ENCODE results near the gene NFX1.

NFX1 gene

DNA sequence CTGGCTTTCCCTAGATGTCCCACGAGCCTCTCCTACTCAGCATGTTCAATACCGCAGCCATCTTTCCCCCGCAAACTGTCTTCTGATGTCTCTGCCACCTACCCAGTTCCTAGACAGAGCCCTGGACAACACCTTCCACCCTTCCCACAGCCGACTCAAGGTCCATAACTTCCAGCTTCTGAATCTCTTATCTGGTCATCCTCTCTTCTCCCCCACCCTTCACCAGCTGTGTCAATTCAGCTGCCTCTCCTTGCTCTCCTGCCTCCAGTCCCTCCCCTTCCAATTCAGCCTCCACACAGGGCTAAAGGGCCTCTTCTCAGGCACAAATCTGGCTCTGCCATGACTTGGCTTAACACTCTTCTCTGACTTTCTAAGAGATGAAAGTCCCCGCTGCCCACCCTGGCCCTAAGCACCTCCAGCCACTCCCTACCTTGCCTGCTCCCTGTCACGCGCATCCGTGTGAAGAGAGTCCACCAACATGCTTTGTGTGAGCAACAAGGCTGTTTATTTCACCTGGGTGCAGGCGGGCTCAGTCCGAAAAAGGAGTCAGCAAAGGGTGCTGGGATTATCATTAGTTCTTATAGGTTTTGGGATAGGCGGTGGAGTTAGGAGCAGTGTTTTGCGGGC, 86.9 kb downstream of the NFX1 start:
- DNase-seq: no peak
- Histone ChIP-seq H3K4ac (ENCODE audit: low read depth in 1 of 2, low read length in 2 of 2) (no peak overlapping the region), H3K27ac (ENCODE audit: low read length, poor library complexity, severe bottlenecking) (no peak overlapping the region), H2BK120ac (ENCODE audit: low read depth, low read length) (no peak overlapping the region), H3K18ac (ENCODE audit: low read depth in 1 of 2, low read length in 2 of 2) (no peak overlapping the region), H2BK12ac (ENCODE audit: low read length in 2 of 2) (no peak overlapping the region), H3K36me3 (ENCODE audit: control insufficient read depth in 1 of 2, insufficient read depth in 2 of 2, low read depth in 1 of 2, low read length in 2 of 2) (peaks cover 16 to 21% of the 10 kb centered on the region in 2 experiments), H4K91ac (ENCODE audit: low read length) (no peak overlapping the region), H3K27me3 (ENCODE audit: control insufficient read depth in 1 of 2, insufficient read depth in 1 of 2, low read length in 2 of 2) (no peaks in the 10 kb centered on the region), H3K4me2 (ENCODE audit: low read length, poor library complexity, severe bottlenecking) (no peak overlapping the region), H2AFZ (ENCODE audit: low read depth, low read length) (no peak overlapping the region), H2BK5ac (ENCODE audit: low read depth, low read length, poor library complexity, severe bottlenecking) (no peak overlapping the region), H2AK5ac (ENCODE audit: low read length, severe bottlenecking) (no peak overlapping the region), H4K8ac (ENCODE audit: low read length) (no peak overlapping the region), H3K23ac (ENCODE audit: low read length in 2 of 2) (no peak overlapping the region), H3K4me3 (ENCODE audit: insufficient read depth in 1 of 2, low read depth in 1 of 2, low read length in 2 of 2) (no peak overlapping the region), H3K79me1 (replicated peaks; ENCODE audit: low read length, poor library complexity, severe bottlenecking) (no peaks in the 10 kb centered on the region), H3K9me3 (ENCODE audit: control insufficient read depth, low read length) (no peaks in the 10 kb centered on the region), H3K4me1 (ENCODE audit: control insufficient read depth, insufficient read depth, low read depth, low read length) (peaks cover 16% of the 10 kb centered on the region), H2BK15ac (ENCODE audit: low read depth, poor library complexity, severe bottlenecking) (no peak overlapping the region), H3K14ac (ENCODE audit: low read length in 2 of 2) (no peak overlapping the region), H3K9ac (ENCODE audit: low read length) (no peak overlapping the region)
- WGBS: 95% methylated on average over 12 of the region's 12 CpGs

DNA sequence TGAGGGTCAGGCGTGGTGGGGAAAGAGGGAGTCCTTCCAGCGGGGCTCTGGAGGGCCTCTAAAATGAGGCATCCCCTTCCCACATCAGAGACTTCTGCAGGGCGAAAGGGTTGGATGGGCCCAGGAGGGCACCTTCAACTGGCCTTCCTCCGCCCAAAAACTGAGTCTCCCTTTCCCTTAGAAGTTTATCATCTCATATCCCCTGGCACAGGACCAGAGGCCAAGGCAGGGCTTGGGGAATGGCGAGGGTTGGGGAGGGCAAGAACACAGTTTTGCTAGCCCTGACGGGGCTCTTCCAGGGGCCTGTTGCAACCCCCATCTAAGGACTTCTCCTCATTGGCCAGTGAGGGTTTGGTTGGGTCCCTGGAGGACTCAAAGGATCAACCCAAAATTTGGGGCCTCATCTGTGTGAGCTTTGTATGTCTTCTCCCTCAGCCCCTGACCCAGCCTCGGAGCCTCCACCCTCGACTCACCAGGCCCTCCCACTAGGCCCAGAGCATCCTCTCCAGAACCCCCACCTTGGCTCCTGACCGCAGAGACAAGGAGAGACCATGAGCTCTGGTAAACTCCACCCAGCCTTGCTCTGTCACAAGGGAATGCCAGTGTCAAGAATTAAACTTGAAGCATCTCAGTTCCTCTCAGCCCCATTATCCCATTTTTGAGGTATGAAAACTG, 87.9 kb downstream of the NFX1 start:
- H3K23ac ChIP-seq (ENCODE audit: low read length in 2 of 2): no peak overlapping the region
- H2BK15ac ChIP-seq (ENCODE audit: low read depth, poor library complexity, severe bottlenecking): no peak overlapping the region
- no peak overlapping the region for H3K4ac ChIP-seq (ENCODE audit: low read depth in 1 of 2, low read length in 2 of 2)
- H4K91ac ChIP-seq (ENCODE audit: low read length): no peak overlapping the region
- H4K8ac ChIP-seq (ENCODE audit: low read length): no peak overlapping the region
- H2BK120ac ChIP-seq (ENCODE audit: low read depth, low read length): no peak overlapping the region
- no peak overlapping the region for H3K14ac ChIP-seq (ENCODE audit: low read length in 2 of 2)
- H3K18ac ChIP-seq (ENCODE audit: low read depth in 1 of 2, low read length in 2 of 2): no peak overlapping the region
- H3K9ac ChIP-seq (ENCODE audit: low read length): no peak overlapping the region
- H2BK12ac ChIP-seq (ENCODE audit: low read length in 2 of 2): no peak overlapping the region
- H3K4me2 ChIP-seq (ENCODE audit: low read length, poor library complexity, severe bottlenecking): no peak overlapping the region
- no peak for DNase-seq
- H3K79me1 ChIP-seq (replicated peaks; ENCODE audit: low read length, poor library complexity, severe bottlenecking): no peaks in the 10 kb centered on the region
- 96% methylated on average over 6 of the region's 9 CpGs for WGBS
- H2AK5ac ChIP-seq (ENCODE audit: low read length, severe bottlenecking): peak overlapping the region; percentile 46
- H3K36me3 ChIP-seq (ENCODE audit: control insufficient read depth in 1 of 2, insufficient read depth in 2 of 2, low read depth in 1 of 2, low read length in 2 of 2): peaks cover 8 to 13% of the 10 kb centered on the region in 2 experiments
- no peak overlapping the region for H2AFZ ChIP-seq (ENCODE audit: low read depth, low read length)
- H3K4me3 ChIP-seq (ENCODE audit: insufficient read depth in 1 of 2, low read depth in 1 of 2, low read length in 2 of 2): no peak overlapping the region
- peaks cover 16% of the 10 kb centered on the region for H3K4me1 ChIP-seq (ENCODE audit: control insufficient read depth, insufficient read depth, low read depth, low read length)
- no peak overlapping the region for H2BK5ac ChIP-seq (ENCODE audit: low read depth, low read length, poor library complexity, severe bottlenecking)
- no peak overlapping the region for H3K27ac ChIP-seq (ENCODE audit: low read length, poor library complexity, severe bottlenecking)
- H3K9me3 ChIP-seq (ENCODE audit: control insufficient read depth, low read length): no peaks in the 10 kb centered on the region
- no peaks in the 10 kb centered on the region for H3K27me3 ChIP-seq (ENCODE audit: control insufficient read depth in 1 of 2, insufficient read depth in 1 of 2, low read length in 2 of 2)

- Histone ChIP-seq H4K91ac (ENCODE audit: low read length) (peak overlapping the region; percentile 18), H3K14ac (ENCODE audit: low read length in 2 of 2) (no peak overlapping the region), H2BK5ac (ENCODE audit: low read depth, low read length, poor library complexity, severe bottlenecking) (no peak overlapping the region), H3K4me2 (ENCODE audit: low read length, poor library complexity, severe bottlenecking) (no peak overlapping the region), H3K27ac (ENCODE audit: low read length, poor library complexity, severe bottlenecking) (no peak overlapping the region), H2AK5ac (ENCODE audit: low read length, severe bottlenecking) (peak overlapping the region; percentile 20), H3K4me3 (ENCODE audit: insufficient read depth in 1 of 2, low read depth in 1 of 2, low read length in 2 of 2) (peak overlapping the region in 1 of 2 experiments; percentile 7), H3K79me1 (replicated peaks; ENCODE audit: low read length, poor library complexity, severe bottlenecking) (no peaks in the 10 kb centered on the region), H3K4me1 (ENCODE audit: control insufficient read depth, insufficient read depth, low read depth, low read length) (peaks cover 15% of the 10 kb centered on the region), H3K9me3 (ENCODE audit: control insufficient read depth, low read length) (no peaks in the 10 kb centered on the region), H2AFZ (ENCODE audit: low read depth, low read length) (no peak overlapping the region), H3K27me3 (ENCODE audit: control insufficient read depth in 1 of 2, insufficient read depth in 1 of 2, low read length in 2 of 2) (no peaks in the 10 kb centered on the region), H4K8ac (ENCODE audit: low read length) (no peak overlapping the region), H2BK15ac (ENCODE audit: low read depth, poor library complexity, severe bottlenecking) (no peak overlapping the region), H3K4ac (ENCODE audit: low read depth in 1 of 2, low read length in 2 of 2) (no peak overlapping the region), H3K36me3 (ENCODE audit: control insufficient read depth in 1 of 2, insufficient read depth in 2 of 2, low read depth in 1 of 2, low read length in 2 of 2) (no peaks in the 10 kb centered on the region), H2BK12ac (ENCODE audit: low read length in 2 of 2) (no peak overlapping the region), H3K23ac (ENCODE audit: low read length in 2 of 2) (no peak overlapping the region), H3K9ac (ENCODE audit: low read length) (no peak overlapping the region), H3K18ac (ENCODE audit: low read depth in 1 of 2, low read length in 2 of 2) (no peak overlapping the region), H2BK120ac (ENCODE audit: low read depth, low read length) (no peak overlapping the region)
- DNase-seq: no peak
- 96% methylated on average over 14 of the region's 14 CpGs for WGBS
Measured at GRCh38 chr9:33379666-33380389, 89.5 kb downstream of the NFX1 start.

GRCh38 chr9:33380390-33381094, 90.2 kb downstream of the NFX1 start:
- Histone ChIP-seq H2BK15ac (ENCODE audit: low read depth, poor library complexity, severe bottlenecking) (no peak overlapping the region), H3K4me2 (ENCODE audit: low read length, poor library complexity, severe bottlenecking) (no peak overlapping the region), H3K4me3 (ENCODE audit: insufficient read depth in 1 of 2, low read depth in 1 of 2, low read length in 2 of 2) (no peak overlapping the region), H3K14ac (ENCODE audit: low read length in 2 of 2) (no peak overlapping the region), H3K18ac (ENCODE audit: low read depth in 1 of 2, low read length in 2 of 2) (no peak overlapping the region), H2BK5ac (ENCODE audit: low read depth, low read length, poor library complexity, severe bottlenecking) (no peak overlapping the region), H3K9ac (ENCODE audit: low read length) (no peak overlapping the region), H4K91ac (ENCODE audit: low read length) (no peak overlapping the region), H4K8ac (ENCODE audit: low read length) (no peak overlapping the region), H3K27ac (ENCODE audit: low read length, poor library complexity, severe bottlenecking) (peak overlapping the region; percentile 20), H2BK120ac (ENCODE audit: low read depth, low read length) (no peak overlapping the region), H3K23ac (ENCODE audit: low read length in 2 of 2) (no peak overlapping the region), H2AFZ (ENCODE audit: low read depth, low read length) (no peak overlapping the region), H2BK12ac (ENCODE audit: low read length in 2 of 2) (no peak overlapping the region), H2AK5ac (ENCODE audit: low read length, severe bottlenecking) (peak overlapping the region; percentile 80), H3K27me3 (ENCODE audit: control insufficient read depth in 1 of 2, insufficient read depth in 1 of 2, low read length in 2 of 2) (no peaks in the 10 kb centered on the region), H3K36me3 (ENCODE audit: control insufficient read depth in 1 of 2, insufficient read depth in 2 of 2, low read depth in 1 of 2, low read length in 2 of 2) (no peaks in the 10 kb centered on the region), H3K79me1 (replicated peaks; ENCODE audit: low read length, poor library complexity, severe bottlenecking) (no peaks in the 10 kb centered on the region), H3K4me1 (ENCODE audit: control insufficient read depth, insufficient read depth, low read depth, low read length) (peaks cover 15% of the 10 kb centered on the region), H3K4ac (ENCODE audit: low read depth in 1 of 2, low read length in 2 of 2) (no peak overlapping the region), H3K9me3 (ENCODE audit: control insufficient read depth, low read length) (no peaks in the 10 kb centered on the region)
- WGBS: 97% methylated on average over 5 of the region's 5 CpGs
- no peak for DNase-seq
